K562 (cell line): ENCODE measurements around the gene LRP1. TPM values are rescaled to one million over a fixed set of nuclear protein-coding genes. Genes with fewer than 3 reads are reported as not detected.

Experiments
- ATAC-seq: fragments of 200-7000 bp; cut with Tn5 transposase; 3 replicates; pipeline ENCODE4 v1.9.1; 2020; ENCODE audit warnings: moderate library complexity
- BruUV-seq: library from RNA; stranded (reverse); fragments of 400-500 nt; replicated peaks from 2 replicates; lab custom pipeline; 2021; lab: Mats Ljungman, UMichigan
- CTCF ChIA-PET: fragments of 300-600 bp; formaldehyde crosslinking; extraction: SDS; loops from one replicate; lab custom pipeline; 2021; ENCODE audit warnings: low intra/inter-chr PET ratio; lab: Yijun Ruan, JAX
- POLR2A ChIA-PET: fragments of 300-600, 350-650 bp; sonication (Branson Sonifier 250); formaldehyde crosslinking; extraction: SDS; loops from one replicate; lab custom pipeline; 2021; ENCODE audit warnings: antibody characterized with exemption, inconsistent platforms; lab: Yijun Ruan, JAX
- DNase-seq, 4 experiments: peaks; one replicate each; pipeline versions ENCODE4 v3.0.0 to v3.0.0-alpha.2; 2011 to 2018; ENCODE audit warnings: low spot score in 3 of 4, mixed read lengths in 3 of 4; ENCODE audit errors: extremely low read depth in 1 of 4
- FAIRE-seq: peaks from 2 replicates; lab custom pipeline; 2011; peaks lifted over from hg19 to GRCh38; lab: Jason Lieb, UNC
- H2AFZ ChIP-seq: 2 replicates; pipeline ENCODE4 v1.6.0; 2011; ENCODE audit warnings: low read depth, low read length, control low read depth, inconsistent platforms
- H3K27ac ChIP-seq: fragments of 200-600 bp; 3 replicates; pipeline ENCODE4 v1.8.0; 2011; ENCODE audit warnings: low read depth, mild to moderate bottlenecking, control low read depth, inconsistent platforms, low read length, moderate library complexity, mixed read lengths; ENCODE audit errors: extremely low read depth
- H3K27me3 ChIP-seq, 2 experiments: fragments of 300-600 bp in 1 of 2; 2 replicates in 1 of 2; 3 replicates in 1 of 2; pipeline versions ENCODE4 v1.6.0 to v1.8.0; 2011; ENCODE audit warnings: inconsistent platforms in 2 of 2, low read length in 2 of 2, mild to moderate bottlenecking in 1 of 2, mixed read lengths in 1 of 2, moderate library complexity in 1 of 2; ENCODE audit not compliant: control insufficient read depth in 2 of 2, insufficient read depth in 2 of 2
- H3K36me3 ChIP-seq: fragments of 300-600 bp; 3 replicates; pipeline ENCODE4 v1.8.0; 2011; ENCODE audit warnings: mild to moderate bottlenecking, low read length, inconsistent platforms; ENCODE audit not compliant: control insufficient read depth, insufficient read depth
- H3K4me1 ChIP-seq, 2 experiments: fragments of 200-600 bp in 1 of 2; replicated peaks in 1 of 2; 2 replicates in 1 of 2; 3 replicates in 1 of 2; pipeline versions ENCODE4 v1.5.1 to v1.8.0; 2011; ENCODE audit warnings: inconsistent platforms in 2 of 2, low read length in 2 of 2, mild to moderate bottlenecking in 1 of 2, mixed read lengths in 1 of 2, moderate library complexity in 1 of 2; ENCODE audit not compliant: control insufficient read depth in 2 of 2, insufficient read depth in 2 of 2
- H3K4me2 ChIP-seq: 2 replicates; pipeline ENCODE4 v1.6.1; 2011; ENCODE audit warnings: low read length, control low read depth, inconsistent platforms, mixed read lengths; ENCODE audit not compliant: insufficient read depth
- H3K4me3 ChIP-seq: fragments of 200-600 bp; sonication (generic), shearing (Covaris generic); 2 replicates; pipeline ENCODE4 v1.5.1; 2016; ENCODE audit warnings: control low read depth, inconsistent platforms
- H3K79me2 ChIP-seq: fragments of 200-600 bp; 3 replicates; pipeline ENCODE4 v1.8.0; 2011; ENCODE audit warnings: low read length, inconsistent platforms; ENCODE audit not compliant: control insufficient read depth, insufficient read depth
- H3K9ac ChIP-seq, 2 experiments: 2 replicates each; pipeline versions ENCODE4 v1.6.0 to v1.6.1; 2011; ENCODE audit warnings: low read depth in 2 of 2, low read length in 2 of 2, control low read depth in 1 of 2, inconsistent platforms in 1 of 2, mild to moderate bottlenecking in 1 of 2, mixed read lengths in 1 of 2; ENCODE audit not compliant: insufficient read depth in 1 of 2
- H3K9me1 ChIP-seq: one replicate; pipeline ENCODE4 v1.6.0; 2011; ENCODE audit warnings: inconsistent platforms, mild to moderate bottlenecking, low read length, moderate library complexity; ENCODE audit not compliant: control insufficient read depth, insufficient read depth
- H3K9me3 ChIP-seq: replicated peaks from 2 replicates; pipeline ENCODE4 v1.5.1; 2011; ENCODE audit warnings: low read depth, low read length, inconsistent platforms; ENCODE audit not compliant: control insufficient read depth, insufficient read depth
- H4K20me1 ChIP-seq: replicated peaks from 2 replicates; pipeline ENCODE4 v1.6.1; 2011; ENCODE audit warnings: low read length, inconsistent platforms, mixed read lengths; ENCODE audit not compliant: control insufficient read depth, insufficient read depth
- ATF1 ChIP-seq, 2 experiments: fragments of 450-650 bp in 1 of 2; IDR thresholded peaks; 2 replicates each; pipeline ENCODE4 v1.6.1; 2016; ENCODE audit warnings: missing compliant biosample characterization in 1 of 2, missing genetic modification characterization in 1 of 2
- CBX3 ChIP-seq, 2 experiments: IDR thresholded peaks; 1 replicate in 1 of 2; 2 replicates in 1 of 2; pipeline ENCODE4 v1.6.1; 2012; ENCODE audit warnings: inconsistent platforms in 2 of 2, low read length in 2 of 2, borderline replicate concordance in 1 of 2, control low read depth in 1 of 2
- E2F6 ChIP-seq, 2 experiments: IDR thresholded peaks; 2 replicates each; pipeline ENCODE4 v1.6.1; 2011; ENCODE audit warnings: borderline replicate concordance in 1 of 2, control low read depth in 1 of 2, low read depth in 1 of 2, low read length in 1 of 2, mild to moderate bottlenecking in 1 of 2, mixed read lengths in 1 of 2, moderate library complexity in 1 of 2; ENCODE audit not compliant: insufficient read depth in 1 of 2, insufficient read length in 1 of 2, poor library complexity in 1 of 2, severe bottlenecking in 1 of 2; ENCODE audit errors: extremely low read depth in 1 of 2
- ETV6 ChIP-seq, 3 experiments: fragments of 150-350 bp in 1 of 3; sonication (generic) in 1 of 3; formaldehyde crosslinking in 1 of 3; IDR thresholded peaks; 2 replicates each; pipeline versions ENCODE4 v1.6.1 to v1.8.0; 2014 to 2022; ENCODE audit warnings: borderline replicate concordance in 2 of 3, low read depth in 2 of 3, antibody characterized with exemption in 1 of 3, low read length in 1 of 3, mild to moderate bottlenecking in 1 of 3, missing genetic modification reagents in 1 of 3
- L3MBTL2 ChIP-seq: fragments of 450-650 bp; IDR thresholded peaks from 2 replicates; pipeline ENCODE4 v1.6.1; 2016; ENCODE audit warnings: mild to moderate bottlenecking, moderate library complexity
- TEAD1 ChIP-seq, 2 experiments: fragments of 450-650 bp in 1 of 2; sonication (generic) in 1 of 2; formaldehyde crosslinking; IDR thresholded peaks; 2 replicates each; pipeline versions ENCODE4 v1.4.0 to v1.8.0; 2020 to 2022; ENCODE audit warnings: mild to moderate bottlenecking in 2 of 2, missing genetic modification reagents in 1 of 2
- TFAM ChIP-seq: fragments of 250-450 bp; sonication (Bioruptor Pico); conservative IDR thresholded peaks from 2 replicates; pipeline ENCODE4 v1.5.0; 2021; ENCODE audit warnings: mild to moderate bottlenecking, moderate library complexity
- ZNF143 ChIP-seq: sonication (generic); formaldehyde crosslinking; IDR thresholded peaks from 2 replicates; pipeline ENCODE4 v1.9.0; 2022; ENCODE audit warnings: mild to moderate bottlenecking, missing genetic modification reagents
- ZNF512 ChIP-seq: IDR thresholded peaks from 2 replicates; pipeline ENCODE4 v1.6.1; 2016; ENCODE audit warnings: missing genetic modification characterization, missing compliant biosample characterization
- ZNF740 ChIP-seq, 3 experiments: fragments of 200-800 bp in 1 of 3; sonication (Bioruptor generic) in 1 of 3; sonication (generic) in 1 of 3; formaldehyde crosslinking in 1 of 3; IDR thresholded peaks; 2 replicates each; pipeline versions ENCODE4 v1.6.1 to v1.8.0; 2016 to 2022; ENCODE audit warnings: mild to moderate bottlenecking in 2 of 3, missing compliant biosample characterization in 2 of 3, missing genetic modification characterization in 2 of 3, missing genetic modification reagents in 1 of 3
- WGBS: fragments of 100-300 bp; shearing (Covaris generic); methylation state at CpG from one replicate; pipeline ENCODE4 v1.1.6; 2016; ENCODE audit warnings: low coverage, mixed read lengths; ENCODE audit not compliant: insufficient coverage; ENCODE audit errors: missing lambda C conversion rate; 5-methylcytosine and 5-hydroxymethylcytosine counted together
- in situ Hi-C: fragments of 300-500 bp; cut with MboI; formaldehyde crosslinking; loops from 4 replicates; pipeline ENCODE4 v1.15.0; 2018; ENCODE audit warnings: inconsistent platforms, mixed read lengths
- intact Hi-C: fragments of 100-400 bp; cut with micrococcal nuclease; formaldehyde crosslinking; loops from 2 replicates; pipeline ENCODE4 v1.14.2; 2022
- polyA plus RNA-seq, 8 experiments: library from polyadenylated mRNA; depleted of rRNA in 4 of 8; stranded (reverse) in 5 of 8; unstranded in 3 of 8; fragments of >200 nt; fragmentation: Nextera tagmentation in 2 of 8; fragmentation: Illumina TruSeq in 1 of 8; extraction: Ambion mirVana in 2 of 8; extraction: Trizol in 1 of 8; gene quantifications; 2 replicates each; pipeline versions ENCODE4 v1.2.1 to v1.2.3, GENCODE V29; 2011 to 2014; ENCODE audit warnings: inconsistent platforms in 1 of 8, missing spikeins in 1 of 8
- total RNA-seq, 7 experiments: library from RNA; depleted of rRNA in 6 of 7; stranded (reverse); fragments of >200 nt in 6 of 7; fragmentation: Illumina TruSeq in 2 of 7; extraction: Trizol in 2 of 7; gene quantifications; 2 replicates each; pipeline versions ENCODE4 v1.2.1 to v1.2.3, GENCODE V29; 2011 to 2021; ENCODE audit warnings: low replicate concordance in 1 of 7
- TF ChIP-seq, protein P1 (sequence below): sonication (generic); formaldehyde crosslinking; IDR thresholded peaks from 2 replicates; pipeline ENCODE4 v1.9.0; 2022; ENCODE audit warnings: mild to moderate bottlenecking, missing genetic modification reagents
- TF ChIP-seq, protein P2 (sequence below): sonication (generic); formaldehyde crosslinking; IDR thresholded peaks from 2 replicates; pipeline ENCODE4 v1.8.0; 2022; ENCODE audit warnings: missing genetic modification reagents, mild to moderate bottlenecking, borderline replicate concordance

Gene LRP1
- total and polyA plus RNA-seq, 9 of the 15 experiments (the other 6 are each of a cell fraction or from before 2014, with no cell fraction given), result 0.04 to 0.64 (median 0.19) TPM; not detected in 2

DNA sequence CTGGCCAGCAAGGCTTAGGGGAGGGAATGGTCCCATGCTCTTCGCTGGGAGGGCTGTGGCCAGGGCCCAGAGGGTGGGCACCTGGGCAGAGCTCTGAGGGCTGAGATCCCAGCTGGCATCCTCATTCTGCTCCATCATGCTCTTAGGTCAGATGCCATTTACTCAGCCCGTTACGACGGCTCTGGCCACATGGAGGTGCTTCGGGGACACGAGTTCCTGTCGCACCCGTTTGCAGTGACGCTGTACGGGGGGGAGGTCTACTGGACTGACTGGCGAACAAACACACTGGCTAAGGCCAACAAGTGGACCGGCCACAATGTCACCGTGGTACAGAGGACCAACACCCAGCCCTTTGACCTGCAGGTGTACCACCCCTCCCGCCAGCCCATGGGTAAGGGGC lies 49.9 kb downstream of the LRP1 start:
- no peaks in the 10 kb centered on the region for H3K36me3 ChIP-seq
- no peak for FAIRE-seq
- H3K79me2 ChIP-seq, result no peaks in the 10 kb centered on the region
- POLR2A ChIA-PET, result interaction anchor here (0.6 to 0.9 kb wide), 2 partner anchors 170 to 356 kb away, joined by 3 to 6 read pairs; no protein-coding TSS in a partner anchor
- in situ Hi-C loops, result loop anchor here (5.0 kb wide), 3 partner anchors 56 to 161 kb away; partner anchors contain the start of gene TAC3
- no peak overlapping the region for H3K4me2 ChIP-seq
- no peak overlapping the region for H3K27ac ChIP-seq
- DNase-seq, result peak in 3 of 4 experiments; percentile 40 to 47 (median 44)
- CTCF ChIA-PET, result no interaction called here
- peaks cover 18 to 56% of the 10 kb centered on the region in 2 experiments; a peak in 4 of 5 replicates for H3K27me3 ChIP-seq
- 0 out of 4 replicates have a peak overlapping the region, but pooled peaks of 1 of the 2 experiments have one; percentile 1 for H3K9ac ChIP-seq
- BruUV-seq, result no TSS peak
- H2AFZ ChIP-seq, result 0 out of 2 replicates have a peak overlapping the region, but pooled peaks have one; percentile 8
- peaks cover 13% of the 10 kb centered on the region for H4K20me1 ChIP-seq
- peak; percentile 39; the same call in 2 of the 3 replicates for ATAC-seq
- intact Hi-C loops, result no loop called here
- no peaks in the 10 kb centered on the region for H3K9me1 ChIP-seq
- H3K9me3 ChIP-seq, result no peaks in the 10 kb centered on the region
- peaks cover 12 to 58% of the 10 kb centered on the region in 2 experiments; a peak in 4 of 5 replicates for H3K4me1 ChIP-seq
- 8% methylated on average over 14 of the region's 14 CpGs for WGBS
- H3K4me3 ChIP-seq, result no peak overlapping the region
- TF ChIP-seq ZNF740 (CRISPR knock-in tag; IDR thresholded peaks at IDR 0.05), result peak; percentile 39; the same call in 1 of the 2 replicates
- TF ChIP-seq ZNF740 (tag; IDR thresholded peaks at IDR 0.05), result no peak
- peak; percentile 60 to 88 for TF ChIP-seq E2F6 (IDR thresholded peaks at IDR 0.05; ENCODE audit: borderline replicate concordance in 1 of 2, extremely low read depth in 1 of 2, insufficient read depth in 1 of 2, insufficient read length in 1 of 2, low read depth in 1 of 2, low read length in 1 of 2, poor library complexity in 1 of 2, severe bottlenecking in 1 of 2)
- TF ChIP-seq ATF1 (CRISPR knock-in tag; IDR thresholded peaks at IDR 0.05), result no peak
- peak; percentile 37 for TF ChIP-seq ATF1 (tag; IDR thresholded peaks at IDR 0.05)
- no peak for TF ChIP-seq ETV6 (IDR thresholded peaks at IDR 0.05; ENCODE audit: borderline replicate concordance in 1 of 2, low read depth in 2 of 2, low read length in 1 of 2)
- TF ChIP-seq ETV6 (CRISPR knock-in tag; IDR thresholded peaks at IDR 0.05; ENCODE audit: borderline replicate concordance), result 0 out of 2 replicates have a peak, but pooled peaks have one; percentile 55
- TF ChIP-seq ZNF143 (CRISPR knock-in tag), result 0 out of 2 replicates have a peak, but pooled peaks have one; percentile 27
- no peak for TF ChIP-seq ZNF512
- peak; percentile 90 for TF ChIP-seq L3MBTL2
- no peak for TF ChIP-seq TFAM (CRISPR knock-in tag)
- TF ChIP-seq, protein P1, sequence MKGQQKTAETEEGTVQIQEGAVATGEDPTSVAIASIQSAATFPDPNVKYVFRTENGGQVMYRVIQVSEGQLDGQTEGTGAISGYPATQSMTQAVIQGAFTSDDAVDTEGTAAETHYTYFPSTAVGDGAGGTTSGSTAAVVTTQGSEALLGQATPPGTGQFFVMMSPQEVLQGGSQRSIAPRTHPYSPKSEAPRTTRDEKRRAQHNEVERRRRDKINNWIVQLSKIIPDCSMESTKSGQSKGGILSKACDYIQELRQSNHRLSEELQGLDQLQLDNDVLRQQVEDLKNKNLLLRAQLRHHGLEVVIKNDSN (CRISPR knock-in tag), result peak; percentile 32
- TF ChIP-seq CBX3 (IDR thresholded peaks at IDR 0.05; ENCODE audit: borderline replicate concordance in 1 of 2, low read length in 2 of 2), result peak in 1 of 2 experiments; percentile 56; a peak in 1 of 3 replicates
- TF ChIP-seq, protein P2, sequence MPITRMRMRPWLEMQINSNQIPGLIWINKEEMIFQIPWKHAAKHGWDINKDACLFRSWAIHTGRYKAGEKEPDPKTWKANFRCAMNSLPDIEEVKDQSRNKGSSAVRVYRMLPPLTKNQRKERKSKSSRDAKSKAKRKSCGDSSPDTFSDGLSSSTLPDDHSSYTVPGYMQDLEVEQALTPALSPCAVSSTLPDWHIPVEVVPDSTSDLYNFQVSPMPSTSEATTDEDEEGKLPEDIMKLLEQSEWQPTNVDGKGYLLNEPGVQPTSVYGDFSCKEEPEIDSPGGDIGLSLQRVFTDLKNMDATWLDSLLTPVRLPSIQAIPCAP (CRISPR knock-in tag), result 0 out of 2 replicates have a peak, but pooled peaks have one; percentile 27
- 0 out of 4 replicates have a peak, but pooled peaks of 1 of the 2 experiments have one; percentile 19 for TF ChIP-seq TEAD1 (CRISPR knock-in tag; IDR thresholded peaks at IDR 0.05)
